ENCODE measurements around the gene CFAP90. TPM values are rescaled to one million over a fixed set of nuclear protein-coding genes. Genes with fewer than 3 reads are reported as not detected.
A peak's percentile ranks its signal among the peaks of the same experiment; 100 is the strongest.

CFAP90 gene
- total RNA-seq, 1 donor from 2014 or later: 0.64 TPM

DNA sequence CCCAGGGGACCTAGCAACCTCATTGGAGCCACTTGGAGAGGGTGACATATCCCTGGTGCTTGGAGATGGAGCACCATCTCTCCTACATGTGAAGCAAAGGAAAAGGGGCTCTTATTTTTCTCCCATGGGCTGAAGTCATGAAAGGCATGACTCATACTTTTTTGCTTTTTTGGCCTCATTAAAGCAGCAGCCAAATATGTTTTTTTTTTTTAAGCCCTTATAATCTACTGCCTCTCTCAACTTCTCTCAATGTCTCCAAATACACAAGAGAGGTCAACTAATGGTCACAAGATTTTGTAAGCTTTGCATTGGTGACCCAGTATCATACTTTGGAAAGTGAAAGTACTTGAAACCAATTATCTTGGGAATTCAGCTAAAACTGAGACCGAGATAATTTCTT lies 1.6 kb upstream of the CFAP90 start:
- no peaks in the 10 kb centered on the region for H3K79me2 ChIP-seq (ENCODE audit: insufficient read depth, low read length)
- H3K36me3 Mint-ChIP-seq (ENCODE audit: low read depth, unreplicated experiment): no peaks in the 10 kb centered on the region
- no peak for FAIRE-seq
- TF ChIP-seq, protein P1, sequence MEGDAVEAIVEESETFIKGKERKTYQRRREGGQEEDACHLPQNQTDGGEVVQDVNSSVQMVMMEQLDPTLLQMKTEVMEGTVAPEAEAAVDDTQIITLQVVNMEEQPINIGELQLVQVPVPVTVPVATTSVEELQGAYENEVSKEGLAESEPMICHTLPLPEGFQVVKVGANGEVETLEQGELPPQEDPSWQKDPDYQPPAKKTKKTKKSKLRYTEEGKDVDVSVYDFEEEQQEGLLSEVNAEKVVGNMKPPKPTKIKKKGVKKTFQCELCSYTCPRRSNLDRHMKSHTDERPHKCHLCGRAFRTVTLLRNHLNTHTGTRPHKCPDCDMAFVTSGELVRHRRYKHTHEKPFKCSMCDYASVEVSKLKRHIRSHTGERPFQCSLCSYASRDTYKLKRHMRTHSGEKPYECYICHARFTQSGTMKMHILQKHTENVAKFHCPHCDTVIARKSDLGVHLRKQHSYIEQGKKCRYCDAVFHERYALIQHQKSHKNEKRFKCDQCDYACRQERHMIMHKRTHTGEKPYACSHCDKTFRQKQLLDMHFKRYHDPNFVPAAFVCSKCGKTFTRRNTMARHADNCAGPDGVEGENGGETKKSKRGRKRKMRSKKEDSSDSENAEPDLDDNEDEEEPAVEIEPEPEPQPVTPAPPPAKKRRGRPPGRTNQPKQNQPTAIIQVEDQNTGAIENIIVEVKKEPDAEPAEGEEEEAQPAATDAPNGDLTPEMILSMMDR (IDR thresholded peaks at IDR 0.05; ENCODE audit: insufficient read depth, low read depth, low read length): no peak
- no peak for TF ChIP-seq EZH2 (IDR thresholded peaks at IDR 0.05; ENCODE audit: insufficient read depth, low read length)
- H3K4me3 ChIP-seq (ENCODE audit: insufficient read depth, low read depth, low read length): no peak overlapping the region
- no peaks in the 10 kb centered on the region for H3K9me3 ChIP-seq (ENCODE audit: insufficient read depth, low read depth, low read length)
- H3K4me3 Mint-ChIP-seq (ENCODE audit: unreplicated experiment): peak overlapping the region; percentile 68
- no peaks in the 10 kb centered on the region for H3K36me3 ChIP-seq (ENCODE audit: insufficient read depth, low read length)
- H2AFZ ChIP-seq (ENCODE audit: low read depth, low read length): no peak overlapping the region
- H4K20me1 ChIP-seq (ENCODE audit: insufficient read depth, low read length): no peaks in the 10 kb centered on the region
- H3K27ac ChIP-seq (ENCODE audit: low read depth, low read length): no peak overlapping the region
- H3K27me3 Mint-ChIP-seq (ENCODE audit: low read depth, unreplicated experiment): peaks cover 18% of the 10 kb centered on the region
- peaks cover 3% of the 10 kb centered on the region for H3K4me1 Mint-ChIP-seq (ENCODE audit: low read depth, unreplicated experiment)
- H3K9me3 Mint-ChIP-seq (ENCODE audit: unreplicated experiment): peaks cover 2% of the 10 kb centered on the region
- no peak overlapping the region for H3K4me2 ChIP-seq (ENCODE audit: low read length)
- H3K27ac Mint-ChIP-seq (ENCODE audit: unreplicated experiment): no peak overlapping the region
- no peaks in the 10 kb centered on the region for H3K4me1 ChIP-seq (ENCODE audit: insufficient read depth, low read length)
- peak; percentile 19 for DNase-seq (ENCODE audit: low read depth)
- no peak overlapping the region for H3K9ac ChIP-seq (ENCODE audit: low read length)
- peaks cover 3% of the 10 kb centered on the region for H3K27me3 ChIP-seq (ENCODE audit: insufficient read depth, low read length)

- Mint-ChIP-seq H3K4me1 (ENCODE audit: low read depth, unreplicated experiment) (peaks cover 3% of the 10 kb centered on the region), H3K36me3 (ENCODE audit: low read depth, unreplicated experiment) (no peaks in the 10 kb centered on the region), H3K4me3 (ENCODE audit: unreplicated experiment) (no peak overlapping the region), H3K27me3 (ENCODE audit: low read depth, unreplicated experiment) (peaks cover 18% of the 10 kb centered on the region), H3K27ac (ENCODE audit: unreplicated experiment) (peak overlapping the region; percentile 23), H3K9me3 (ENCODE audit: unreplicated experiment) (peaks cover 2% of the 10 kb centered on the region)
- Histone ChIP-seq H3K4me1 (ENCODE audit: insufficient read depth, low read length) (no peaks in the 10 kb centered on the region), H3K36me3 (ENCODE audit: insufficient read depth, low read length) (no peaks in the 10 kb centered on the region), H3K9me3 (ENCODE audit: insufficient read depth, low read depth, low read length) (no peaks in the 10 kb centered on the region), H3K4me3 (ENCODE audit: insufficient read depth, low read depth, low read length) (no peak overlapping the region), H3K27ac (ENCODE audit: low read depth, low read length) (no peak overlapping the region), H4K20me1 (ENCODE audit: insufficient read depth, low read length) (no peaks in the 10 kb centered on the region), H3K27me3 (ENCODE audit: insufficient read depth, low read length) (peaks cover 3% of the 10 kb centered on the region), H2AFZ (ENCODE audit: low read depth, low read length) (peak overlapping the region; percentile 94), H3K9ac (ENCODE audit: low read length) (no peak overlapping the region), H3K79me2 (ENCODE audit: insufficient read depth, low read length) (no peaks in the 10 kb centered on the region), H3K4me2 (ENCODE audit: low read length) (no peak overlapping the region)
- DNase-seq (ENCODE audit: low read depth) (no peak), FAIRE-seq (no peak)
- no peak for TF ChIP-seq EZH2 (IDR thresholded peaks at IDR 0.05; ENCODE audit: insufficient read depth, low read length)
- TF ChIP-seq, protein P1 (IDR thresholded peaks at IDR 0.05; ENCODE audit: insufficient read depth, low read depth, low read length): no peak
These were observed 820 bp upstream of the CFAP90 start for GRCh38 chr5:7851617-7852289.

DNA sequence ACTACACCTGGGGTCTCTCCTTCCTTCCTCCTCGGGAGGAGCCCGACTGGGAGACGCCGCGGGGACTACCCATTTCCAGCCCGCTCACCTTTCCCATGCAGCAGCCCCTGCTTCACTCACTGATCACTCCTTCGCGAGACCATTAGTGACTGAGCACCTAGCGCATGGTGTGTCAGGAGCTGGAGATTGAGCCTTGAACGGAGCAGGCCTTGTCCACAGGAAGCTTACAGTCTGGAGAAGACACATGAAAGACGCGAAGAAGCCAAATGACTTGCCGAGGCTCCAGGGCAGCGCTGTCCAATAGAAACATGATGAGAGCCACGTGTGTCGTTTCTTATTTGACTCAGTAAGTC lies 283 bp upstream of the CFAP90 start:
- DNase-seq (ENCODE audit: low read depth) (no peak), FAIRE-seq (no peak)
- no peaks in the 10 kb centered on the region for H3K9me3 ChIP-seq (ENCODE audit: insufficient read depth, low read depth, low read length)
- peaks cover 3% of the 10 kb centered on the region for H3K27me3 ChIP-seq (ENCODE audit: insufficient read depth, low read length)
- H3K27ac ChIP-seq (ENCODE audit: low read depth, low read length): no peak overlapping the region
- no peaks in the 10 kb centered on the region for H3K79me2 ChIP-seq (ENCODE audit: insufficient read depth, low read length)
- peak overlapping the region; percentile 55 for H3K4me3 ChIP-seq (ENCODE audit: insufficient read depth, low read depth, low read length)
- no peak overlapping the region for H3K27ac Mint-ChIP-seq (ENCODE audit: unreplicated experiment)
- peaks cover 3% of the 10 kb centered on the region for H3K4me1 Mint-ChIP-seq (ENCODE audit: low read depth, unreplicated experiment)
- H3K4me1 ChIP-seq (ENCODE audit: insufficient read depth, low read length): no peaks in the 10 kb centered on the region
- H3K9me3 Mint-ChIP-seq (ENCODE audit: unreplicated experiment): peaks cover 2% of the 10 kb centered on the region
- peak overlapping the region; percentile 89 for H3K4me2 ChIP-seq (ENCODE audit: low read length)
- TF ChIP-seq EZH2 (IDR thresholded peaks at IDR 0.05; ENCODE audit: insufficient read depth, low read length): no peak
- no peaks in the 10 kb centered on the region for H3K36me3 Mint-ChIP-seq (ENCODE audit: low read depth, unreplicated experiment)
- H3K4me3 Mint-ChIP-seq (ENCODE audit: unreplicated experiment): peak overlapping the region; percentile 83
- H3K9ac ChIP-seq (ENCODE audit: low read length): no peak overlapping the region
- H4K20me1 ChIP-seq (ENCODE audit: insufficient read depth, low read length): no peaks in the 10 kb centered on the region
- no peaks in the 10 kb centered on the region for H3K36me3 ChIP-seq (ENCODE audit: insufficient read depth, low read length)
- peaks cover 18% of the 10 kb centered on the region for H3K27me3 Mint-ChIP-seq (ENCODE audit: low read depth, unreplicated experiment)
- peak overlapping the region; percentile 94 for H2AFZ ChIP-seq (ENCODE audit: low read depth, low read length)

All from astrocyte (in vitro differentiated cells and primary cell).